ENCODE measurements around the gene SEMA3B.

SEMA3B gene

GRCh38 chr3:50268276-50268675 is 671 bp upstream of the SEMA3B start (continued):
- TF ChIP-seq PATZ1 (CRISPR knock-in tag; IDR thresholded peaks at IDR 0.05; ENCODE audit: borderline replicate concordance) (no peak), ZFP3 (CRISPR knock-in tag; IDR thresholded peaks at IDR 0.05) (no peak), OSR1 (CRISPR knock-in tag; IDR thresholded peaks at IDR 0.05) (no peak), ZFP30 (CRISPR knock-in tag; IDR thresholded peaks at IDR 0.05) (no peak), TOX (CRISPR knock-in tag; IDR thresholded peaks at IDR 0.05; ENCODE audit: borderline replicate concordance) (no peak), GLIS3 (CRISPR knock-in tag; IDR thresholded peaks at IDR 0.05) (no peak), ISL1 (CRISPR knock-in tag; IDR thresholded peaks at IDR 0.05) (no peak)

DNA sequence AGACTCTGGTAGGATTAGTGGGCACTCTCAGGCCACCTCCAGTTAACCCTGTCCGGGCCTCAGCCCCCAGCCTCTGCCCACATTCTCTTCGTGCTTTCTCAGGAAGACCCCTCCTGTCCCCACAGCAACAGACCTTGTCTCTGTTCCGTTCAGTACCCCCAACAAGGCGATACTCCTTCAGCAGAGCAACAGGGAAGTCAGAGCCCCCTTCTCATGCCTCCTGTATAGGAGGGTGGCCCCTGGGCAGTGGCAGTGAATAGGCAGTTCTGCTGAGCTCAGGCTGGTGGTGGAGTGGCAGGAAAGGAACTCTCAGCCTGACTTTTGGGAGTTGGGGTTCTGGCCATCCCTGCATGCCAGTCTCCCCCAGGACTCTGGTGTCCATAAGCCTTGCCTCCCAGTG is 513 bp downstream of the SEMA3B start:
- no peak for TF ChIP-seq ZNF8 (CRISPR knock-in tag; IDR thresholded peaks at IDR 0.05)
- TF ChIP-seq, protein P1, sequence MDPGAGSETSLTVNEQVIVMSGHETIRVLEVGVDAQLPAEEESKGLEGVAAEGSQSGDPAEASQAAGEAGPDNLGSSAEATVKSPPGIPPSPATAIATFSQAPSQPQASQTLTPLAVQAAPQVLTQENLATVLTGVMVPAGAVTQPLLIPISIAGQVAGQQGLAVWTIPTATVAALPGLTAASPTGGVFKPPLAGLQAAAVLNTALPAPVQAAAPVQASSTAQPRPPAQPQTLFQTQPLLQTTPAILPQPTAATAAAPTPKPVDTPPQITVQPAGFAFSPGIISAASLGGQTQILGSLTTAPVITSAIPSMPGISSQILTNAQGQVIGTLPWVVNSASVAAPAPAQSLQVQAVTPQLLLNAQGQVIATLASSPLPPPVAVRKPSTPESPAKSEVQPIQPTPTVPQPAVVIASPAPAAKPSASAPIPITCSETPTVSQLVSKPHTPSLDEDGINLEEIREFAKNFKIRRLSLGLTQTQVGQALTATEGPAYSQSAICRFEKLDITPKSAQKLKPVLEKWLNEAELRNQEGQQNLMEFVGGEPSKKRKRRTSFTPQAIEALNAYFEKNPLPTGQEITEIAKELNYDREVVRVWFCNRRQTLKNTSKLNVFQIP (CRISPR knock-in tag; IDR thresholded peaks at IDR 0.05; ENCODE audit: borderline replicate concordance, low read depth): no peak
- TF ChIP-seq BACH2 (CRISPR knock-in tag; IDR thresholded peaks at IDR 0.05; ENCODE audit: borderline replicate concordance): no peak
- no peak for TF ChIP-seq CSDC2 (CRISPR knock-in tag; IDR thresholded peaks at IDR 0.05)
- TF ChIP-seq ISL1 (CRISPR knock-in tag; IDR thresholded peaks at IDR 0.05): no peak
- no peak for TF ChIP-seq ZFP3 (CRISPR knock-in tag; IDR thresholded peaks at IDR 0.05)
- no peak for TF ChIP-seq ZNF70 (CRISPR knock-in tag; IDR thresholded peaks at IDR 0.05)
- no peak for TF ChIP-seq ARNTL (CRISPR knock-in tag; IDR thresholded peaks at IDR 0.05; ENCODE audit: borderline replicate concordance, low read depth)
- TF ChIP-seq ESRRG (CRISPR knock-in tag; IDR thresholded peaks at IDR 0.05): no peak
- no peak for TF ChIP-seq ZC3H10 (CRISPR knock-in tag; IDR thresholded peaks at IDR 0.05)
- TF ChIP-seq SNAI2 (CRISPR knock-in tag; IDR thresholded peaks at IDR 0.05): no peak
- no peak for TF ChIP-seq ZNF565 (CRISPR knock-in tag; conservative IDR thresholded peaks at IDR 0.05; ENCODE audit: low read depth)
- no peak for TF ChIP-seq CREB5 (CRISPR knock-in tag; IDR thresholded peaks at IDR 0.05; ENCODE audit: low read depth)
- no peak for TF ChIP-seq TSHZ2 (CRISPR knock-in tag; IDR thresholded peaks at IDR 0.05)
- TF ChIP-seq RARB (CRISPR knock-in tag; IDR thresholded peaks at IDR 0.05): no peak
- TF ChIP-seq PPARA (CRISPR knock-in tag; IDR thresholded peaks at IDR 0.05; ENCODE audit: borderline replicate concordance): no peak
- TF ChIP-seq CSRNP3 (CRISPR knock-in tag; IDR thresholded peaks at IDR 0.05): no peak
- TF ChIP-seq GLIS3 (CRISPR knock-in tag; IDR thresholded peaks at IDR 0.05): no peak
- no peak for TF ChIP-seq ZFP30 (CRISPR knock-in tag; IDR thresholded peaks at IDR 0.05)
- TF ChIP-seq OSR1 (CRISPR knock-in tag; IDR thresholded peaks at IDR 0.05): no peak
- ATAC-seq: no peak

DNA sequence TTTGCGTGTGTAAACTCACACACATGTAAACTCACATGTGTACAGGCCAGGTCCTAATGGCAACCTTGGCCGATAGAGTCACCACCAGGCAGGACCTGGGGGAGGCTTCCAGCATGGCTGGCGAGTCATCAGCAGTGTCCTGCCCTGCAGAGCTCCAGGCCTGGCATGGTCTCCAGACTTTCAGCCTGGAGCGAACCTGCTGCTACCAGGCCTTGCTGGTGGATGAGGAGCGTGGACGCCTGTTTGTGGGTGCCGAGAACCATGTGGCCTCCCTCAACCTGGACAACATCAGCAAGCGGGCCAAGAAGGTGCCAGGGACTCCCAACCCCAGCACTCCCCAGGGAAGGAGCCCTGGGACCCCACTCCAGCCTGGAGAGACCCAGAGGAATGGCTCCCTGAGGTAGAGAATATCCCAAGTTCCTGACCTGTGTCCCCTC is 1.0 kb downstream of the SEMA3B start:
- ATAC-seq: peak; percentile 14; the same call in 2 of the 3 replicates
- TF ChIP-seq, protein P1 (CRISPR knock-in tag; IDR thresholded peaks at IDR 0.05; ENCODE audit: borderline replicate concordance, low read depth): no peak
- TF ChIP-seq TOX (CRISPR knock-in tag; IDR thresholded peaks at IDR 0.05; ENCODE audit: borderline replicate concordance): no peak
- TF ChIP-seq ZC3H10 (CRISPR knock-in tag; IDR thresholded peaks at IDR 0.05): no peak
- no peak for TF ChIP-seq CREB5 (CRISPR knock-in tag; IDR thresholded peaks at IDR 0.05; ENCODE audit: low read depth)
- TF ChIP-seq CSRNP3 (CRISPR knock-in tag; IDR thresholded peaks at IDR 0.05): no peak
- no peak for TF ChIP-seq PATZ1 (CRISPR knock-in tag; IDR thresholded peaks at IDR 0.05; ENCODE audit: borderline replicate concordance)
